ENCODE data around the gene SIL1.
"Not testable (repeated sequence)": the region's sequence is repeated elsewhere in the genome, so short reads cannot be mapped to it uniquely, and the experiment has no call there.

Gene SIL1

DNA sequence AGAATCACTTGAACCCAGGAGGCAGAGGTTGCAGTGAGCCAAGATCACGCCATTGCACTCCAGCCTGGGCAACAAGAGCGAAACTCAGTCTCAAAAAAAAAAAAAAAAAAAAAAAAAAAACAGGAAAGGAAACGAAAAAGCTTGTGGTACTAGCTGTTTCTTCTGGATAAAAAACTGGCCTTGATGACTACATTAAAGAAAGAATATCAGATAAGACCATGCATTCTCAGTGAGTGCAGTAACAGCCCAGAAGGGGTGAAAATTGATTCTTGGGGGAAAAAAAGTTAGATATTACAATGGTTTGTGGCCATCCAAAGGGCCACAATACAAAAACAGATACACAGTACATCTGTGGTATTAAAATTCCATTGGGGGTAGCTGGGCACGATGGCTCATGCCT is 5.3 kb downstream of the SIL1 start:
- not testable (repeated sequence) for H3K4me3 ChIP-seq (ENCODE audit: control insufficient read depth in 1 of 7, extremely low read depth in 1 of 7, insufficient read depth in 4 of 7, low read depth in 2 of 7, low read length in 6 of 7); H3K27ac ChIP-seq (ENCODE audit: insufficient read depth in 1 of 2, low read depth in 1 of 2, low read length in 2 of 2, poor library complexity in 1 of 2, severe bottlenecking in 2 of 2); H3K9me3 ChIP-seq (ENCODE audit: control extremely low read depth in 1 of 5, control insufficient read depth in 4 of 5, insufficient read depth in 2 of 5, low read depth in 1 of 5, low read length in 4 of 5); H3K27me3 ChIP-seq (replicated peaks in 2 of 5; ENCODE audit: control insufficient read depth in 4 of 5, insufficient read depth in 5 of 5, low read length in 4 of 5)
- DNase-seq: peak in 2 of 3 donors; percentile 52 to 71
- ChIA-PET CTCF (interaction anchor here (0.8 to 1.4 kb wide), 4 partner anchors 10 to 59 kb away, joined by 3 to 4 read pairs (median 3); no protein-coding TSS in a partner anchor), POLR2A (interaction anchor here (1.2 kb wide), 1 partner anchor 52 kb away, joined by 3 read pairs; no protein-coding TSS in a partner anchor)
- Histone ChIP-seq H3K36me3 (ENCODE audit: control insufficient read depth in 4 of 4, insufficient read depth in 4 of 4, low read length in 3 of 4) (peaks cover 0 to 26% (median under 1%) of the 10 kb centered on the region in 4 experiments), H3K4me1 (ENCODE audit: control extremely low read depth in 1 of 4, control insufficient read depth in 4 of 4, insufficient read depth in 4 of 4, low read length in 3 of 4) (peaks cover 19 to 64% (median 42%) of the 10 kb centered on the region in 4 experiments)
- 0% methylated on average over 1 of the region's 4 CpGs for WGBS (ENCODE audit: insufficient coverage)

DNA sequence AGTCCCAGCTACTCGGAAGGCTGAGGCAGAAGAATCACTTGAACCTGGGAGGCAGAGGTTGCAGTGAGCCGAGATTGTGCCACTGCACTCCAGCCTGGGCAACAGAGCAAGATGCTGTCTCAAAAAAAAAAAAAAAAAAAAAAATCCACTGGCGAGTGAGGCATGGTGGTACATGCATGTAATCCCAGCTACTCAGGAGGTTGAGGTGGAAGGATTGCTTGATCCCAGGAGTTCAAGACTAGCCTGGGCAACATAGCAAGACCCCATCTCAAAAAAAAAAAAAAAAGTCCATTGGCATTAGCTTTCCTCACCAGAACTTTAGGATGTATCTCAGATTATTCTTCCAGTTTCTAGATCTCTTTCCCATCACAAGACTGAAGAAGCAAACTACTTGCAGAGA is 6.2 kb downstream of the SIL1 start:
- Histone ChIP-seq H3K4me1 (ENCODE audit: control extremely low read depth in 1 of 4, control insufficient read depth in 4 of 4, insufficient read depth in 4 of 4, low read length in 3 of 4) (peaks cover 14 to 57% (median 34%) of the 10 kb centered on the region in 4 experiments), H3K36me3 (ENCODE audit: control insufficient read depth in 4 of 4, insufficient read depth in 4 of 4, low read length in 3 of 4) (peaks cover 0 to 29% (median 4%) of the 10 kb centered on the region in 4 experiments)
- H3K4me3 ChIP-seq (ENCODE audit: control insufficient read depth in 1 of 7, extremely low read depth in 1 of 7, insufficient read depth in 4 of 7, low read depth in 2 of 7, low read length in 6 of 7); DNase-seq; H3K9me3 ChIP-seq (ENCODE audit: control extremely low read depth in 1 of 5, control insufficient read depth in 4 of 5, insufficient read depth in 2 of 5, low read depth in 1 of 5, low read length in 4 of 5); H3K27ac ChIP-seq (ENCODE audit: insufficient read depth in 1 of 2, low read depth in 1 of 2, low read length in 2 of 2, poor library complexity in 1 of 2, severe bottlenecking in 2 of 2); H3K27me3 ChIP-seq (replicated peaks in 2 of 5; ENCODE audit: control insufficient read depth in 4 of 5, insufficient read depth in 5 of 5, low read length in 4 of 5): not testable (repeated sequence)
- CTCF ChIA-PET: interaction anchor here (0.6 to 1.4 kb wide), 6 partner anchors 11 to 60 kb away, joined by 3 to 4 read pairs (median 3); no protein-coding TSS in a partner anchor
- POLR2A ChIA-PET: interaction anchor here (0.6 to 0.7 kb wide), 2 partner anchors 70 to 315 kb away, joined by 3 to 5 read pairs; no protein-coding TSS in a partner anchor
- no CpG with 5 or more reads among the region's 3 CpGs for WGBS (ENCODE audit: insufficient coverage)

DNA sequence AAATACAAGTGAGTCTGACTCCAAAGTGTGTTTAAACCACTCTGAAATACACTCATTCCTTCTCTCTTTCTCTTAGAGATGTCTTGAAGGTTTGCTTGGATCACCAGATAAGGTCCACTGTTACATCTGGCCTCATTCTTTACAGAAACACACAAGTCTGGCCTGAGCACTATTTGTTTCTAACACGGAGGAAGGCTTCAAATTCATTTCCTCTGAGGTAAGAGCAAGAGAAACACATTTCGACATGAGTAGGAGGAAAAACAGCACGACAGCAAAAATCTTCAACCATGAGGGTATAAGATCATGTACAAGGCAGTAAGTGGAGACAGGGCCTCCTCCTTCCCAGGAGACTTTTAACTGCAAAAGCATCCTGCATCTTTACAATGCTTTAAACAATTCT is 8.0 kb downstream of the SIL1 start:
- peak in 2 of 3 donors; percentile 25 to 35 for DNase-seq
- ChIA-PET CTCF (interaction anchor here (1.3 to 1.5 kb wide), 2 partner anchors 31 to 72 kb away, joined by 4 read pairs; no protein-coding TSS in a partner anchor), POLR2A (no interaction called here)
- peaks cover 8 to 59% (median 30%) of the 10 kb centered on the region in 4 experiments for H3K4me1 ChIP-seq (ENCODE audit: control extremely low read depth in 1 of 4, control insufficient read depth in 4 of 4, insufficient read depth in 4 of 4, low read length in 3 of 4)
- H3K4me3 ChIP-seq (ENCODE audit: control insufficient read depth in 1 of 7, extremely low read depth in 1 of 7, insufficient read depth in 4 of 7, low read depth in 2 of 7, low read length in 6 of 7): no peak overlapping the region
- WGBS (ENCODE audit: insufficient coverage): 13% methylated on average over 3 of the region's 3 CpGs
- peaks cover 0 to 27% (median 5%) of the 10 kb centered on the region in 4 experiments for H3K36me3 ChIP-seq (ENCODE audit: control insufficient read depth in 4 of 4, insufficient read depth in 4 of 4, low read length in 3 of 4)
- peak overlapping the region in 1 of 2 experiments; percentile 40 for H3K27ac ChIP-seq (ENCODE audit: insufficient read depth in 1 of 2, low read depth in 1 of 2, low read length in 2 of 2, poor library complexity in 1 of 2, severe bottlenecking in 2 of 2)
- H3K27me3 ChIP-seq (replicated peaks in 2 of 5; ENCODE audit: control insufficient read depth in 4 of 5, insufficient read depth in 5 of 5, low read length in 4 of 5): no peaks in the 10 kb centered on the region
- no peaks in the 10 kb centered on the region for H3K9me3 ChIP-seq (ENCODE audit: control extremely low read depth in 1 of 5, control insufficient read depth in 4 of 5, insufficient read depth in 2 of 5, low read depth in 1 of 5, low read length in 4 of 5)

DNA sequence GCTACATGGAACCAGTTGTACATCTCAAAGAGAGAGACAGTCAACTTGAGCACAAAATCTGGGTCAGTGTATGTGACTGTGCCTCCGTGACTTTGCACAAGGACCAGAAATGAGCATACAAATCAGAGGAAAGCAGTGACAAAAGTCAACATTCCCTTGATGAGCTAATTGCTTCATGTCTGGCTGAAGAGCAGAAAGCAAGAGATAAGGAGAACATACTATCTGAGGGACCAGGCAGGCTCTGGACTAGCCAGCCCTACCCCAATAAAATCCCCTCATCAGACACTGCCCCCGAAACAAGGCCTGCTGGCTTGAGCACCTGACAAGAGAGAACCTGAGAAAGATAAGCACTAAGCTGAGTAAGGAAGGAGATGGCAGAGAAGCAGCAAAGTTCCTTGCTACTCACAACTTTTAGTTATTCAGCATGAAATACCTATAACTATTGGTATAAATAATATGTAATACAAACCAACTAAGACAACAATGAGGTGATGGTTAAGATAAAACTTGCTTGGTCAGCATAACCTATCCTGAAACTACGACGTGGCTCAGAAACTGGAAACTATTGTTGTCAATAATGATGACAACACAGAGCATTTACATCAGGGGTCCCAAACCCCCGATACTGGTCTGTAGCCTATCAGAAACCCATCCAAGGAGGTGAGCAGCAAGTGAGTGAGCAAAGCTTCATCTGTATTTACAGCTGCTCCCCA is 9.5 kb downstream of the SIL1 start:
- Histone ChIP-seq H3K4me3 (ENCODE audit: control insufficient read depth in 1 of 7, extremely low read depth in 1 of 7, insufficient read depth in 4 of 7, low read depth in 2 of 7, low read length in 6 of 7) (no peak overlapping the region), H3K36me3 (ENCODE audit: control insufficient read depth in 4 of 4, insufficient read depth in 4 of 4, low read length in 3 of 4) (peaks cover 0 to 25% (median 5%) of the 10 kb centered on the region in 4 experiments), H3K27ac (ENCODE audit: insufficient read depth in 1 of 2, low read depth in 1 of 2, low read length in 2 of 2, poor library complexity in 1 of 2, severe bottlenecking in 2 of 2) (peak overlapping the region in 1 of 2 experiments; percentile 9), H3K27me3 (replicated peaks in 2 of 5; ENCODE audit: control insufficient read depth in 4 of 5, insufficient read depth in 5 of 5, low read length in 4 of 5) (no peaks in the 10 kb centered on the region), H3K9me3 (ENCODE audit: control extremely low read depth in 1 of 5, control insufficient read depth in 4 of 5, insufficient read depth in 2 of 5, low read depth in 1 of 5, low read length in 4 of 5) (no peaks in the 10 kb centered on the region), H3K4me1 (ENCODE audit: control extremely low read depth in 1 of 4, control insufficient read depth in 4 of 4, insufficient read depth in 4 of 4, low read length in 3 of 4) (peaks cover 8 to 53% (median 32%) of the 10 kb centered on the region in 4 experiments)
- ChIA-PET CTCF (interaction anchor here (1.3 kb wide), 1 partner anchor 32 kb away, joined by 4 read pairs; no protein-coding TSS in a partner anchor), POLR2A (interaction anchor here (1.1 kb wide), 1 partner anchor 10 kb away, joined by 3 read pairs; the partner anchor contains the start of gene SIL1)
- WGBS (ENCODE audit: insufficient coverage): 82% methylated on average over 5 of the region's 5 CpGs
- DNase-seq: peak in 2 of 3 donors; percentile 38 to 58

DNA sequence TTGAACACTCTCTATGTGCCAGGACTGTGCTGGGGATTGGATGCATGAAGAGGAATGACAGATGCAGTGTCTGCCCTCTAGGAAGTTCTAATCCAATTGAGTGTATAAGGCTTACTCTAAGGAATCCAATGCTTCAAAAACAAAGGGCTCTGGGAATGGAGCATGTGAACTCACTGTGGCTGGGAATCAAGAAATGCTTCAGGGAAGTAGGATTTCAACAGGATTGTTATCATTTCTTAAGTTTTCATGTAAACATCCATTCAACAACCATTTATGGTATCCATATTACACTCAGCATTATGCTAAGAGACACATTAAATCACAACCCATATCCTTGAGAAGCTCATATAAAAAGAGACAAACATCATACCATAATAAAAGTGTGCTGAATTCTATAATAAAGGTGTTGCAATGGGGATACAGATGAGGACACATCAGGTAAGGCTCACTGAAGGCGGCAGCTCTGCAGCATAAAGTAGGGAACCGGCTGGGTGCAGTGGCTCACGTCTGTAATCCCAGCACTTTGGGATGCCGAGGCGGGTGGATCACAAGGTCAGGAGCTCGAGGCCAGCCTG is 11.3 kb downstream of the SIL1 start:
- ChIA-PET CTCF (interaction anchor here (1.1 to 1.3 kb wide), 2 partner anchors 12 to 39 kb away, joined by 3 to 4 read pairs; no protein-coding TSS in a partner anchor), POLR2A (no interaction called here)
- H3K36me3 ChIP-seq (ENCODE audit: control insufficient read depth in 4 of 4, insufficient read depth in 4 of 4, low read length in 3 of 4): peaks cover 0 to 23% (median 5%) of the 10 kb centered on the region in 4 experiments
- H3K4me3 ChIP-seq (ENCODE audit: control insufficient read depth in 1 of 7, extremely low read depth in 1 of 7, insufficient read depth in 4 of 7, low read depth in 2 of 7, low read length in 6 of 7): no peak overlapping the region
- WGBS (ENCODE audit: insufficient coverage): 96% methylated on average over 5 of the region's 6 CpGs
- H3K9me3 ChIP-seq (ENCODE audit: control extremely low read depth in 1 of 5, control insufficient read depth in 4 of 5, insufficient read depth in 2 of 5, low read depth in 1 of 5, low read length in 4 of 5): no peaks in the 10 kb centered on the region
- no peak for DNase-seq
- H3K27ac ChIP-seq (ENCODE audit: insufficient read depth in 1 of 2, low read depth in 1 of 2, low read length in 2 of 2, poor library complexity in 1 of 2, severe bottlenecking in 2 of 2): no peak overlapping the region
- no peaks in the 10 kb centered on the region for H3K27me3 ChIP-seq (replicated peaks in 2 of 5; ENCODE audit: control insufficient read depth in 4 of 5, insufficient read depth in 5 of 5, low read length in 4 of 5)
- H3K4me1 ChIP-seq (ENCODE audit: control extremely low read depth in 1 of 4, control insufficient read depth in 4 of 4, insufficient read depth in 4 of 4, low read length in 3 of 4): peaks cover 5 to 56% (median 32%) of the 10 kb centered on the region in 4 experiments

DNA sequence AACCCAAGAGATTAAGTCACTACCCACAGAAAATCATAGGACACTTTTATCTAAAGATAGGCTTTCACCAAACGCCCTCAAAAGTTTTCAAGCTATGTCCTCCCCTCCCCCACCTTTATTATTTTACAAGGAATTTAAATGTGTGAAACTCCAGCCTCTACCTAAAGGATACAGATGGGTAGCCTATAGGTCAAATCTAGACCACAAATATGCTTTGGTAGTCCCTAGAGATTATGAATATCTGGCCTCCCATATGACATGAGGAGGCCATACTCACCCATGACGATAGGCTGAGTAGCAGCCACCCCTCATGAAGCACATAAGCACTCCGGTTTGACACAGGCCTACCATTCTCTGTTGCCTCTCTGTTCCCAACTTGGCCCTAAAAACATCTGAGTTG is 11.9 kb downstream of the SIL1 start:
- WGBS (ENCODE audit: insufficient coverage): 86% methylated on average over 2 of the region's 3 CpGs
- Histone ChIP-seq H3K27ac (ENCODE audit: insufficient read depth in 1 of 2, low read depth in 1 of 2, low read length in 2 of 2, poor library complexity in 1 of 2, severe bottlenecking in 2 of 2) (no peak overlapping the region), H3K4me1 (ENCODE audit: control extremely low read depth in 1 of 4, control insufficient read depth in 4 of 4, insufficient read depth in 4 of 4, low read length in 3 of 4) (peaks cover 5 to 60% (median 34%) of the 10 kb centered on the region in 4 experiments), H3K9me3 (ENCODE audit: control extremely low read depth in 1 of 5, control insufficient read depth in 4 of 5, insufficient read depth in 2 of 5, low read depth in 1 of 5, low read length in 4 of 5) (no peaks in the 10 kb centered on the region), H3K36me3 (ENCODE audit: control insufficient read depth in 4 of 4, insufficient read depth in 4 of 4, low read length in 3 of 4) (peaks cover 0 to 23% (median 5%) of the 10 kb centered on the region in 4 experiments), H3K4me3 (ENCODE audit: control insufficient read depth in 1 of 7, extremely low read depth in 1 of 7, insufficient read depth in 4 of 7, low read depth in 2 of 7, low read length in 6 of 7) (no peak overlapping the region), H3K27me3 (replicated peaks in 2 of 5; ENCODE audit: control insufficient read depth in 4 of 5, insufficient read depth in 5 of 5, low read length in 4 of 5) (no peaks in the 10 kb centered on the region)
- POLR2A ChIA-PET: no interaction called here
- CTCF ChIA-PET: interaction anchor here (0.8 to 1.7 kb wide), 5 partner anchors 12 to 85 kb away, joined by 3 to 4 read pairs (median 3); no protein-coding TSS in a partner anchor
- no peak for DNase-seq
